Activated naive CD4-positive, alpha-beta T cell treated with anti-CD3 and anti-CD28 coated beads for 36 hours (primary cell): ENCODE data around the gene PLCB2. TPM values are rescaled to one million over a fixed set of nuclear protein-coding genes. Genes with fewer than 3 reads are reported as not detected.

Experiments used
- CTCF ChIA-PET: fragments of 350-600 bp; sonication (Branson Sonifier 250); formaldehyde crosslinking; loops from one replicate; lab custom pipeline; 2021; ENCODE audit warnings: antibody characterized with exemption; lab: Charles Lee
- DNase-seq: peaks from one replicate; pipeline ENCODE4 v3.0.0-alpha.2; 2020
- H3K27ac Mint-ChIP-seq: one replicate; pipeline ENCODE4 v1.8.0; 2021; ENCODE audit warnings: mild to moderate bottlenecking, mixed read lengths
- H3K27me3 Mint-ChIP-seq: one replicate; pipeline ENCODE4 v1.8.0; 2021; ENCODE audit warnings: low read depth, mixed read lengths
- H3K36me3 Mint-ChIP-seq: one replicate; pipeline ENCODE4 v1.8.0; 2021; ENCODE audit warnings: low read depth, mixed read lengths
- H3K4me1 Mint-ChIP-seq: one replicate; pipeline ENCODE4 v1.8.0; 2021; ENCODE audit warnings: low read depth, mixed read lengths
- H3K4me3 Mint-ChIP-seq: one replicate; pipeline ENCODE4 v1.8.0; 2021; ENCODE audit warnings: mild to moderate bottlenecking, moderate library complexity, mixed read lengths
- H3K9me3 Mint-ChIP-seq: one replicate; pipeline ENCODE4 v1.8.0; 2021; ENCODE audit warnings: mixed read lengths
- intact Hi-C: fragments of 100-400 bp; cut with micrococcal nuclease; formaldehyde crosslinking; loops from one replicate; pipeline ENCODE4 v1.15.1; 2023
- total RNA-seq, 2 experiments: library from RNA; stranded (reverse); gene quantifications; one replicate each; pipeline ENCODE4 v1.2.3, GENCODE V29; 2021

Gene PLCB2
- total RNA-seq, 2 experiments from 2014 or later, result 55.0 to 56.7 TPM

GRCh38 chr15:40331637-40332036, 23.9 kb upstream of the PLCB2 start:
- no peak for DNase-seq
- no peaks in the 10 kb centered on the region for H3K27me3 Mint-ChIP-seq
- peaks cover 12% of the 10 kb centered on the region for H3K4me1 Mint-ChIP-seq
- H3K4me3 Mint-ChIP-seq, result no peak overlapping the region
- H3K27ac Mint-ChIP-seq, result no peak overlapping the region
- intact Hi-C loops, result no loop called here
- CTCF ChIA-PET, result interaction anchor here (1.2 to 19.2 kb wide), 4 partner anchors 12 to 52 kb away, joined by 4 to 448 read pairs (median 10); partner anchors contain the start of genes ANKRD63, INAFM2 and PLCB2
- H3K36me3 Mint-ChIP-seq, result no peaks in the 10 kb centered on the region
- no peaks in the 10 kb centered on the region for H3K9me3 Mint-ChIP-seq

DNA sequence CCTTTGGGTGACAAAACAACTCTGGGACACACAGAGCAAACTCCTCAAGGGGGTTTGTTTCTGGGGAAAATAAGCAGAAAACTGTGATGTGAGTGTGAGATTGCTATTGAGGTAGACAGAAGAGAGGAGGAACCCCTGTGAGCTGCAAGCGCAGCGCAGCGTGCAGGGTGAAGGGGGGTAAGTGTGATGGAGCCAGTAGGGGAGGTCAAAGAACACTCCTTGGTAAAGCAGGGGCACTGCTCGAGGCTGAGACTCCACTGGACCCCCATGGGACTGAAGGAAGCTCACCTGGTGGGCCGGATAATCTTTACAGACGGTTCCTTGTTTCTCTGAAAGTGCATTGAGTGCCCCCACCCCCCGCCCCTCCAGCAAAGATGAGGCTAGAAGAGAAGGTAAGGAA, 23.3 kb upstream of the PLCB2 start:
- CTCF ChIA-PET, result interaction anchor here (1.3 to 19.2 kb wide), 3 partner anchors 13 to 52 kb away, joined by 5 to 448 read pairs (median 16); partner anchors contain the start of genes INAFM2 and PLCB2
- intact Hi-C loops, result no loop called here
- H3K9me3 Mint-ChIP-seq, result no peaks in the 10 kb centered on the region
- H3K27me3 Mint-ChIP-seq, result no peaks in the 10 kb centered on the region
- H3K4me3 Mint-ChIP-seq, result no peak overlapping the region
- no peak for DNase-seq
- H3K36me3 Mint-ChIP-seq, result no peaks in the 10 kb centered on the region
- peaks cover 14% of the 10 kb centered on the region for H3K4me1 Mint-ChIP-seq
- H3K27ac Mint-ChIP-seq, result no peak overlapping the region

- intact Hi-C loops, result no loop called here
- no peaks in the 10 kb centered on the region for H3K36me3 Mint-ChIP-seq
- CTCF ChIA-PET, result interaction anchor here (2.6 to 19.2 kb wide), 2 partner anchors 13 to 15 kb away, joined by 16 to 448 read pairs; partner anchors contain the start of genes INAFM2 and PLCB2
- H3K4me3 Mint-ChIP-seq, result no peak overlapping the region
- peaks cover 19% of the 10 kb centered on the region for H3K4me1 Mint-ChIP-seq
- no peak overlapping the region for H3K27ac Mint-ChIP-seq
- H3K27me3 Mint-ChIP-seq, result no peaks in the 10 kb centered on the region
- no peaks in the 10 kb centered on the region for H3K9me3 Mint-ChIP-seq
- no peak for DNase-seq
Observed at GRCh38 chr15:40330368-40330836, 22.7 kb upstream of the PLCB2 start.

DNA sequence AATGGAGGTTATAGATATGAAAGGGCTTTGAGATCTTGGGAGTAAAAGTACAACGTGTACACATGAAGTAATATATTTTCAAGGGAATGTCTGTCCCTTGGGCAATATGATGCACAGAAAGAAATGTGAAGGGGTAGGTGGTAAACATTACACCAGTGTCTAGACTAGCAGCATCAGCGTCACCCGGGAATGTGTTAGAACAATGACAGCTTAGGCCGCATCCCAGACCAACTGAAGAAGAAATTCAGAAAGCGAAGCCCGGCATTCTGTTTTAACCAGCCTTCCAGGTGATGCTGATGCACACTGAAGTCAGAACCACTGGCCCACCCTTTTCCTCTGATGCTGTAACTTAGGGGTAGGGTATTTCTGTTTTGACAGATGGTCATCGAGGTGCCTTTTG, 22.1 kb upstream of the PLCB2 start:
- no peaks in the 10 kb centered on the region for H3K9me3 Mint-ChIP-seq
- no peak overlapping the region for H3K4me3 Mint-ChIP-seq
- no peak overlapping the region for H3K27ac Mint-ChIP-seq
- CTCF ChIA-PET, result interaction anchor here (2.6 to 19.2 kb wide), 3 partner anchors 8 to 15 kb away, joined by 17 to 448 read pairs (median 130); partner anchors contain the start of genes CCDC9B, INAFM2 and PLCB2
- intact Hi-C loops, result no loop called here
- peaks cover 3% of the 10 kb centered on the region for H3K36me3 Mint-ChIP-seq
- no peak for DNase-seq
- H3K27me3 Mint-ChIP-seq, result no peaks in the 10 kb centered on the region
- peaks cover 25% of the 10 kb centered on the region for H3K4me1 Mint-ChIP-seq

DNA sequence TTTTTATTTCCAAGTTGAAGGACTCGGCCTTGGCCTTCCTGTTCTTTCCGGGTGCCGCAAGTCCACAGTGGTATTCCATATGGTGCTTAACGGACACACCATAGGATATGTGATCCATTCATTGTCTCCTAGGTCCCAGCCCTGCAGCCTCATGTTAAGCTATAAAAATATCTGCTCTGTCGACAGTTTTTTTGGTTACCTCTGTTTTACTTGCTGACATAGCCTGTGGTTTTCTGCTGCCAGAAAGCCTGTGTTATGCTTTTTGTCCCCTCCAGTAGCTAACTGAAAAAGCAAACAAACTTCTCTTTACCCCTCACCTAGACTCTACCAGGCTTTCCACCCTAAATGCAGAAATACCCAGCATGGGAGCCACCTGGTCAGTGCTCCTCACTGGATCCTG, 21.0 kb upstream of the PLCB2 start:
- Mint-ChIP-seq H3K4me1 (peaks cover 18% of the 10 kb centered on the region), H3K4me3 (no peak overlapping the region), H3K9me3 (no peaks in the 10 kb centered on the region), H3K36me3 (peaks cover 3% of the 10 kb centered on the region), H3K27me3 (no peaks in the 10 kb centered on the region), H3K27ac (no peak overlapping the region)
- no peak for DNase-seq
- CTCF ChIA-PET, result interaction anchor here (0.7 to 19.2 kb wide), 8 partner anchors 9 to 68 kb away, joined by 3 to 448 read pairs (median 10); partner anchors contain the start of genes CCDC9B, INAFM2 and PLCB2
- intact Hi-C loops, result no loop called here

DNA sequence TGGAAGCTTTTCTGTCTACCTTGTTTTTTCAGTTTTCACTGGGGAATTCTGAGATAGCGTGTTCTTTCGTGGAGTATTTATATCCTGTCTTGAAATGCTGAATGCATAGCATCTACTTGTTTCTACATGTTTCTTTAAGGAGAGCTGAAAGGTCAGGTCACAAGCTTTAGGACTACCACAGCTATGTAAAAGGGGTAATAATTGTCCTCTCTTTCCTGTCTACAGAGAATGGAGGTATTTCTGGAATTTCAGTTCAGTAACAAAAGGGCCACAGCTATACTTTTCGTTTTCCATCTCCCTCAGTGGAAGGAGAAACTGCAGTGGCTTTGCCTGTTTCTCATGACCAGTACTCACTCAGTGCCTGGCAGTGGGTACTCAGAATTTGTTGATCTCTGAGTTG, 20.4 kb upstream of the PLCB2 start:
- H3K27me3 Mint-ChIP-seq, result no peaks in the 10 kb centered on the region
- no peak overlapping the region for H3K27ac Mint-ChIP-seq
- peaks cover 3% of the 10 kb centered on the region for H3K36me3 Mint-ChIP-seq
- H3K9me3 Mint-ChIP-seq, result no peaks in the 10 kb centered on the region
- intact Hi-C loops, result no loop called here
- DNase-seq, result no peak
- peaks cover 16% of the 10 kb centered on the region for H3K4me1 Mint-ChIP-seq
- no peak overlapping the region for H3K4me3 Mint-ChIP-seq
- CTCF ChIA-PET, result interaction anchor here (1.0 to 19.2 kb wide), 7 partner anchors 10 to 55 kb away, joined by 3 to 448 read pairs (median 16); partner anchors contain the start of genes CCDC9B, INAFM2 and PLCB2

- CTCF ChIA-PET, result interaction anchor here (1.2 to 19.2 kb wide), 7 partner anchors 11 to 53 kb away, joined by 4 to 448 read pairs (median 16); partner anchors contain the start of genes CCDC9B, INAFM2 and PLCB2
- no peak for DNase-seq
- no peak overlapping the region for H3K27ac Mint-ChIP-seq
- H3K4me1 Mint-ChIP-seq, result peaks cover 18% of the 10 kb centered on the region
- intact Hi-C loops, result no loop called here
- no peak overlapping the region for H3K4me3 Mint-ChIP-seq
- no peaks in the 10 kb centered on the region for H3K9me3 Mint-ChIP-seq
- H3K36me3 Mint-ChIP-seq, result peaks cover 3% of the 10 kb centered on the region
- H3K27me3 Mint-ChIP-seq, result no peaks in the 10 kb centered on the region
Observed at GRCh38 chr15:40327457-40327856, 19.7 kb upstream of the PLCB2 start.

DNA sequence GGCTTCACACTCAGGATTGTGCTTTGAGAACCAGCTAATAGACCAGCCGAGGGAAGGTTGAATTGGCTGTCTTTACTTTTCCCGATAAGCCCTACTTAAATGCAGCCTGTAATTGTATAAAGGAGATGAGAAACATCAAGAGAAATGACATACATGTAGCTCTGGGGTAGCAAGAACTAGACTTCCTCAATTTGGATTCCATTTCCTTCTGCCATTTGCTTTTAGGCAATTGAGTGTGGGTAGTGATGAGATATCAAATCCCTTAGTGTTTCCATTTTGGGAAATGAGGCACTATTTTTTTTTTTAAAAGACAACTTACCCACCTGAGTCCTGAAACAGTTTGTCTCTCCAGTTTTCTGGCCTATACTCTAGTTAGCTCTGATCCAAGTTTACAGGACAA, 18.0 kb upstream of the PLCB2 start:
- H3K4me1 Mint-ChIP-seq, result peaks cover 22% of the 10 kb centered on the region
- intact Hi-C loops, result loop anchor here (2.0 kb wide), 1 partner anchor 33 kb away; the partner anchor contains the start of gene DISP2
- H3K27ac Mint-ChIP-seq, result no peak overlapping the region

GRCh38 chr15:40325188-40325587, 17.5 kb upstream of the PLCB2 start:
- no peak for DNase-seq
- Mint-ChIP-seq H3K9me3 (no peaks in the 10 kb centered on the region), H3K4me1 (peaks cover 22% of the 10 kb centered on the region), H3K27ac (no peak overlapping the region), H3K4me3 (peak overlapping the region; percentile 73), H3K36me3 (peaks cover 3% of the 10 kb centered on the region), H3K27me3 (no peaks in the 10 kb centered on the region)
- CTCF ChIA-PET, result interaction anchor here (0.5 to 5.8 kb wide), 17 partner anchors 8 to 360 kb away, joined by 3 to 130 read pairs (median 5); partner anchors contain the start of genes CCDC9B and PLCB2
- intact Hi-C loops, result loop anchor here (2.0 kb wide), 1 partner anchor 34 kb away; the partner anchor contains the start of gene DISP2

More for the DNA sequence above, 18.0 kb upstream of the PLCB2 start:
- Mint-ChIP-seq H3K9me3 (no peaks in the 10 kb centered on the region), H3K4me3 (no peak overlapping the region), H3K27me3 (no peaks in the 10 kb centered on the region), H3K36me3 (peaks cover 3% of the 10 kb centered on the region)
- DNase-seq, result no peak
- CTCF ChIA-PET, result interaction anchor here (0.6 to 5.8 kb wide), 14 partner anchors 9 to 361 kb away, joined by 3 to 130 read pairs (median 5); partner anchors contain the start of gene CCDC9B

GRCh38 chr15:40323953-40324937, 16.5 kb upstream of the PLCB2 start:
- CTCF ChIA-PET, result interaction anchor here (0.5 to 17.8 kb wide), 14 partner anchors 11 to 101 kb away, joined by 3 to 448 read pairs (median 6); partner anchors contain the start of genes CCDC9B and PLCB2
- Mint-ChIP-seq H3K9me3 (no peaks in the 10 kb centered on the region), H3K27me3 (no peaks in the 10 kb centered on the region), H3K27ac (no peak overlapping the region), H3K36me3 (peaks cover 3% of the 10 kb centered on the region), H3K4me3 (peak overlapping the region; percentile 73), H3K4me1 (peaks cover 22% of the 10 kb centered on the region)
- intact Hi-C loops, result loop anchor here (1.0 to 5.0 kb wide), 8 partner anchors 17 to 542 kb away; partner anchors contain the start of genes ANKRD63, BMF, DISP2 and EIF2AK4
- peak; percentile 62 for DNase-seq

DNA sequence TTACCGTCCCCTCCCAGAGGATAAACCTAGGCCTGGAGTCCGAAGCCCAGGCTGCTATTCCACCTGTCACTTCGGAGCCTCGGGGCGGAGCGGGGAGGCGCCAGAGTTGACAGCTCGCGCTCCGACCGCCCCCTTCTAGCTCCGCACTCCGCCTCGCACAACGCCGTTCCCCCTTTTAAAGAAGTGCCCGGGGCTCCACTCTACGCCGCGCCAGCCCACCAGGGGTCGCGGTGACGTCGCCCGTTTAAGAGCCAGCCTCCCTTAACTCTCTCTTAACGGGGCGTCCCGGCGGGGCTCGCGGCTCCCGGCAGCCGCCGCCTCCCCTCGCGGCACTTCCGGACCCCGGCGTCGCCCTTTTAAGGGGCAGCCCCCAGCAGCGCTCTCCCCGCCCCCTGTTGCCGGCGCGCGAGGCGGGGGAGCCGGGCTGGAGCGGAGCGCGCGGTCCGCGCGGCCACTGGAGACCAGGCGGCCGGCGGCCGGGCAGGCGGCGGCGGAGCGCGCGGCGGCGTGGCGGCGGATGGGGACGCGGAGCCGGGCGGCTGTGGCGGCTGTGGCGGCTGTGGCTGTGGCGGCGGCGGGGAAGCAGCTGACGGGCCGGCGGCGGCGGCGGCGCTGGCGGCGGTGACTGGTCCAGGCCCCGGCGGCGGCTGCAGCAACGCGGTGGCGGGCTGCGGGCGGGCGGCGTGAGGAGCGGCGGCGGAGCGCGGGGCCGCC, 15.7 kb upstream of the PLCB2 start, which contains the start of gene INAFM2:
Gene INAFM2, plus strand, starts transcription at position 454 of the 714 bp plus-strand sequence. CDS start 364 bp downstream, outside the sequence.
- CTCF ChIA-PET, result interaction anchor here (0.9 to 17.8 kb wide), 10 partner anchors 13 to 285 kb away, joined by 3 to 448 read pairs (median 4); partner anchors contain the start of genes CCDC9B and PLCB2
- H3K9me3 Mint-ChIP-seq, result no peaks in the 10 kb centered on the region
- peaks cover 3% of the 10 kb centered on the region for H3K36me3 Mint-ChIP-seq
- intact Hi-C loops, result loop anchor here (1.0 to 5.0 kb wide), 7 partner anchors 16 to 541 kb away; partner anchors contain the start of genes ANKRD63, BMF, EIF2AK4 and FSIP1
- no peaks in the 10 kb centered on the region for H3K27me3 Mint-ChIP-seq
- peak; percentile 77 for DNase-seq
- no peak within 1 kb of the TSS for H3K27ac Mint-ChIP-seq
- H3K4me1 Mint-ChIP-seq, result peaks cover 22% of the 10 kb centered on the region
- H3K4me3 Mint-ChIP-seq, result peak within 1 kb of the TSS; percentile 73
